GM21360 (cell line): ENCODE measurements around the gene CERS3.
"Not testable (repeated sequence)": the region's sequence is repeated elsewhere in the genome, so short reads cannot be mapped to it uniquely, and the experiment has no call there.

ENCODE experiments used
- ATAC-seq: cut with Tn5 transposase; IDR thresholded peaks from one replicate; pipeline ENCODE4 v1.9.1; 2021; ENCODE audit warnings: mild to moderate bottlenecking, moderate library complexity; ENCODE audit not compliant: unreplicated experiment

Gene CERS3

DNA sequence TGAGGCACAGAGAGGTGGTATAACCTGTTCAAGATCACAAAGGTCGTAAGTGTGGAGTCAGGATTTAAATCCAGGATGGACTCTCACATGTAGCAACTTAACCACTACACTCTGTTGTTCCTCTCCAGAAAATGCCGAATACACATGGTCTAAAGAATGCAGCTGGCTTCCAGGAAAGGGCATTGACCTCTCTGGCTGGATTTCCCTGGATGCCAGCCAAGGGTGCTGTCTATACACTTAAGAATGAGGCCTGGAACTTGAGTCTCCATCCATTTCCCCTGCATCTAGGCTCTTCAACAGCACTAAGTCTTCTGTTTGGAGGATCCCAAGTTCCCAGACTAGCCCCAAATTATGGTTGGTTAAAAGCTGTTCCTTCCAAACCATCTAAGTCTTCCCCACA lies 60.5 kb downstream of the CERS3 start:
- no peak for ATAC-seq

DNA sequence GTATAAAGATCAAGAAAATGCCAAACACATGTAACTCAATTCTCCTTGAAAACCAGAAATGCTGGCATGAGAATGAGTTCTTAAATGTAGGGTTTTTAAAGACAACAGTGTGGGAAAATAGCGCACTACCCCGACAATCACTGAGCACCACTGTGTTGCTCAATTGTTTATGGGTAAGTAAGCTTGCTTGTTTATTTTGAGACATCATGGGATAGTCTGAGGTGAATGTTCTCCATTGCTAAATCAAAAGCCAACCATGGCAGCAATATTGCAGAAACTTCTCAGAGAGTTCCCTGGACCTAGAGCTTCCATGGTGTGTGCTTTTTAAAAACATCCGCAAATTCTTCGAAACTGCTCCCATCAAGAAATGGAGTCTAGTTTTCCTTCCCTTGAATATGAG lies 62.7 kb downstream of the CERS3 start:
- ATAC-seq = no peak

DNA sequence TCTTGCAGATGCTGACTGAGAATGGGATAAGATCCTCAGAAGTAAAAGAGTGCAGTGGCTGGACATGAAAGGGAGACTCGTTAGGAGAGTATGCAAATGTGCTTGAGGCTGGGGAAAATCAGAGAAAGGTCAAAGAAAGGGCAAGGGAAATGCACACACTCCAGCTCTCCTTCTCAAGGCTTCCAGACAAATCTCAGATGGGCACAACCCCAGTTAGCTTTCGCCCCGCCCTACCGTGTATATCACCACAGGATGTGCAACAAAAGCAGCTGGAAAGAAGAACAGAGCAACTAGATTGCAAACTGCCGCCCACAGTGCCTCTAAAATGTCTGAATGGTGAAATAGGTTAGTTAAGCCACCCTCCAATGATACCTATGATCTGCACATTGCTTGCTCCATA lies 63.9 kb downstream of the CERS3 start:
- peak; percentile 56 for ATAC-seq

DNA sequence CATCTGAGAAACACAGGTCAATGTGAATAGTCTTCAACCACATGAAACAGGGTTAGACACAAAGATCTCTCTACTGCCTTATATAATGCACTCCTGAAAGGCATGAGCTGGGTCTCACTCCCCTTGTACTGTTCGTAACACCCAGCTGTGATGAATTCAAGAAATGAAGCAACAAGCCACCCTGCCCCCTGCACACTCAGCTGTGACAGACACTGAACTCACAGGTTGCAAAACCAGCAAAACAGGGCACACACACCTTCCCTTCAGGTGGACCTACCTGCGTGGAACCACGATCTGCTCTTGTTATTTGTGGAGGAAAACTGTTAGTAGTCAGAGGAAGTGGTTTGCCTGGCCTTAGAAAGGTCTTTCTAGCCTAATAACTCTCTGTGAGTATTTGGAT lies 64.5 kb downstream of the CERS3 start:
- no peak for ATAC-seq

DNA sequence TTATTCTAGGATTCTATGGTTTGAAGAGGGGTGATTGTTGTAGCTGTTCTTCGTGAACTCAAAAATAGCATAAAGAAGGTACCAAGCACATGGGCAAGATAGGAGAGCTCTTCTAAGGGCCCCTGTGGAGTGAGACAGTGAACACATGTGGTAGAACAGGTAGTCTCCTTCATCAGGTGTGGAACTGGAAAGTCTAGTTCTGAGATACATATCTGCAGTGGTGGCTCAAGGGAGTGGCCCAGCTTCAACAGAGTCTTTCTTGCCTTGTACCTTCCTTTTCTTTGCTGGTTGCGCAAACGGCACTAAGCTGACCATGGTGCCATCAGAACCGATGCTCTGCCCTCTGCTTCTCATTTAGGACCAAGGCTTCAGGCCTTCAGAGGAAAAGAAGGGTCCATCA lies 65.2 kb downstream of the CERS3 start:
- ATAC-seq = no peak

DNA sequence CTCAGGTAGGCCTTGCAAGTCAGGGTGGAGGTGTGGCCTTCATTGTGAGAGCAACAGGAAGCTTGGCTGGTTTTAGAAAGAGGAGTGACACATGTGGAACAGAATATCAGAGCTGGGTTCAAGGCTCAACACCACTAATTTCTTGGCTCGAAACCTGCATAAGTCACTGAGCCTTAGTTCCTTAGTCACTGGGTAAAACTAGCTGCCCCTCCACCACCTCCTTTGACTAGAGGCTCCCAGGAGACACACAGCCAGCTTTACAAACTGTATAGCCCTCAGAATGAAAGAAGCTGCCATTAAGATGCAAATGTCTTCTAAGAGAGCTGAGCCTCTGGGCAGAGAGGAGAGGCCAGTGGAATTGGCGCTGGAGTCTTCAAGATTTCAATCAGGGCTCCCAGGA lies 67.7 kb downstream of the CERS3 start:
- ATAC-seq = peak; percentile 67

DNA sequence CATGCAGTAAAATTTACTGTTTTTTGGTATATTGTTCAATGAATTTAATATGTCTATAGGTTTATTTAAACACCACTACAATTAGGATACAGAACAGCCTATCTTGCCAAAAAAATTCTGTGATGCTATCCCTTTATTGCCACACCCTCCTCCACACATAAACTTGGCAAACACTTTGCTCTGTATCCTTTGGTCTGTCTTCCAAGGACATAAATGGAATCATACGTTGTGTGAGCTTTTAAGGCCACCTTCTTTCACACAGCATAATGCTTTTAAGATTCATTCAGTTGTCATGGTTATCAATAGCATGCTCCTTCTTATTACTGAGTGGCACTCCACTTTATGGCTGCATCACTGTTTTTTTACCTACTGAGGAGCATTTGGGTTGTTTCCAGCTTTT lies 71.5 kb downstream of the CERS3 start:
- ATAC-seq = no peak

DNA sequence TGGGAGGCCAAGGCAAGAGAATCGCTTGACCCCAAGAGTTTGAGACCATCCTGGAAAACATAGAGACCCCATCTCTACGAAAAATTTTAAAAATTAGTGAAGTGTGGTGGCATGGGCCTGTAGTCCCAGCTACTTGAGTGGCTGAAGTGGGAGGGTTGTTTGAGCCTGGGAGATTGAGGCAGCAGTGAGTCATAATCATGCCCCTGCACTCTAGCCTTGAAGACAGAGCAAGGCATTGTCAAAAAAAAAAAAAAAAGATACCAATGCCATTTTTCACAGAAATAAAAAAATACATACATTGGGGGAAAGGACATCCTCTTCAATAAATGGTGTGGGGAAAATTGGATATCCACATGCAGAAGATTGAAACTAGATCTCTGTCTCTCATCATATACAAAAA lies 74.6 kb downstream of the CERS3 start:
- no peak for ATAC-seq

DNA sequence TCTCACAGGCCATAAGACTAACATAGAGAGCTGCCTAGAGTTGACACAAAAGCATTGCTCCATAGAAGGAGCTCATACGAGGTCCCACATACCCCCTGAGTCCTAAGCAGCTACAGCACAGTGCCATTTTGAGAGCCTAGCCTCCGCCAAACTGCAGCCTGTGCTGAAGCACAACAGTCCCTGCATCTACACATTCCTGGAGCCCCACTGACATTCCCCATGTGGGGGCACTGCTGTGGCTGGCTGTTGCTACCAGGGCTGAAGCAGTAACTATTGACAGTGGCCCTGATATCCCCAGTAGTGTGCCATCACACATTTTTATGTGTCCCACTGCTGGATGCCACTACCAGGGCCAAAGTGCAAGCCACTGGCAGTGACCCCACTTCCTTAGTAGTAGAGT lies 80.3 kb downstream of the CERS3 start:
- ATAC-seq = no peak

DNA sequence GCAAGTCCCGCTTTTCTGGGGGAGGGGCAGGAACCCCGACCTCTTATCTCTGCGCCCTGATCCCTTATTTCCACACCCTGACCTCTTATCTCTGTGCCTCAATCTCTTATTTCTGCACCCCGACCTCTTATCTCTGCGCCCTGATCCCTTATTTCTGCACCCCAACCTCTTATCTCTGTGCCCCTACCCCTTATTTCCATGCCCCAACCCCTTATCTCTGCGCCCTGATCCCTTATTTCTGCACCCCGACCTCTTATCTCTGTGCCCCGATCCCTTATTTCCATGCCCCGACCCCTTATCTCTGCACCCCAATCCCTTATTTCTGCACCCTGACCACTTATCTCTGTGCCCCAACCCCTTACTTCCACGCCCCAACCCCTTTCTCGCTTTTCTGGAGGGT lies 87.7 kb downstream of the CERS3 start:
- not testable (repeated sequence) for ATAC-seq

DNA sequence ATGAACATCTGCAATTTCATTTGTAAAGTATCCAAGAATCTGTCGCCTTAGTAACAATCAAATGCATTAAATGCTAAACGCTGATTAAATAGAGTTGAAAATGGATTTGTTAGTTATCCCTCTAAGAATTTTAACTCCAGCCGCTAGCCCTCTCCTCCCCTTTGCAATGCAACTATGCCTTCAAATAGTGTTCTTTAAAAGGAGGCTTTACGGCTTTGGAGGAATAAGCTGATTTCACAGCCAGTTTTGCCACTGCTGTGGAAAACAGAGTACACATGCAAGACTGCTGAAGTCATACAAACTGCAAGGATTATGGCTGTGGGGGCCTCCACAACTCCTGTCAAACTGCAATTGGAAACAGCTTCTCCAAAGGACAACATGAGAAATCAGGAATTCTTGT lies 89.2 kb downstream of the CERS3 start:
- ATAC-seq = no peak

DNA sequence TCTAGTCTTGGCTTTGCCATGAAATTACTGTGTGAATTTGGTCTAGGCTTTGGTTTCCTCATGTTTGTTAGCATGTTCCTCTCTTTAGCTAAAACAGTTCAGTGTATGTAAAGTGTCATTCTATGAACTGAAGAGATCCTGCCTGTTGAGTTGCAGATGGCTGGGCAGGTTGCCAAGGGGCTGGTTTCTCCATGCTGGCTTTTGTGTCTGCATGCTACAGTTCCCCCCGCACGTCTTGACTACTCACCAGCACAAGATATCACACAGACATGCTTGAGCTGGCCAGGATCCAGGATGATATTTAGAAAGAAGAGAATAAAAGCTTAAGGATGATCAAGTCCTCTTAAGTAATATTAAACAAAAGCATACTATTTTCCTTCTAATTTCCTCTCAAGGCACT lies 90.2 kb downstream of the CERS3 start:
- no peak for ATAC-seq

DNA sequence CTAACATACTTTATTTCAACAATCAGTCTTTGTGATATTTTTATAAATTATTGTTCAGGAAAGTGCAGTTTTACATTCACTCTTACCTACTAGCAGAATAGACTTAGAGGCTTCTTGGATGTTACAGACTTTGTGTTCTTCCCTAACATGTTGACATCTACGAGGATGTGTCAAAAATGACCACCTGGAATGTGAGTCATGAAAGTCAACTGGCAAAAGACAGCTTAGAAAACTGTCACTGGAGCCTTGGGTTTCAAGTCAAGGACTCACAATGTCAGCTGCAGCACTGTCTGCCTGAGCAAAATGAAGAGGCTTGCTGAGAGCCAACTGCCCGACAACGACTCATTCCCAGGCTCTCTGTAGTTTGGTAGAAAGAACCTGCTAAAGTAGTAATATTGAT lies 91.5 kb downstream of the CERS3 start:
- no peak for ATAC-seq

DNA sequence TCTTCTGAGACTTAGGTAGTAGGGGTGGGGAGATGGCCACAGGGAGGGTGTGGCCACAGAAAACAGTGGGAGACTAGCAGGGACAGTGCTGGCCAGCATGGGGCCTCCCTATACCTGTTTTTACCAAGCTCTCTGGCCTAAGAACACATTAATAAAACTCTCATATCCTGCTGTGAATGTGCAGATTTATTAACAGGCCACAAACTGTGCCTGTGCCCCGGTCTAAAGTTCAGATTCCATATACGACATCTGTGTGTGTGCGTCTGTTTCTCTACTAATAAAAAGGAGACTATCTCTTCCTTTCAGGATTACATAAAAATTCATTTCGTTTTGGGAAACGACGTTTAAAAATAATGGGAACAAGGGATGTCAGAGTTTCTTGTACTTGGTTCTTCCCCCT lies 94.2 kb downstream of the CERS3 start:
- ATAC-seq = no peak

DNA sequence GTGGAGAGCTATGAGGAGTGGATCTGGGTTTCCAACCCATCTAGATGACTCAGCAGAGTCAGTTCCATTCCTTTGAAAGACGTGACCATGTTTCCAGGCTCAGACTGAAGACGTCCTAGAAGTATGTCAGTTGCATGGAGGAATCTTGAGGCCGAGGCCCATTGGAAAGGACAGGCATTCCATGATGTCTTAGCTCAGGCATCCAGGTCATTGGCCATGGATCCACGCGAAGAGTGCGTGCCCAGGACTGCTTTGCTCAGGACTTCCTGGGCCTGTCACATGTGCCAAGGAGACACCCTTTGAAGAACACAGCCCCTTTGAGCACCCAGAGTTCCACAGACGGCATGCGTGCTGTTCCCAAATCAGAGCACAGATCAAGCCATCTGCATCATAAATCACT lies 94.7 kb downstream of the CERS3 start:
- ATAC-seq = no peak

DNA sequence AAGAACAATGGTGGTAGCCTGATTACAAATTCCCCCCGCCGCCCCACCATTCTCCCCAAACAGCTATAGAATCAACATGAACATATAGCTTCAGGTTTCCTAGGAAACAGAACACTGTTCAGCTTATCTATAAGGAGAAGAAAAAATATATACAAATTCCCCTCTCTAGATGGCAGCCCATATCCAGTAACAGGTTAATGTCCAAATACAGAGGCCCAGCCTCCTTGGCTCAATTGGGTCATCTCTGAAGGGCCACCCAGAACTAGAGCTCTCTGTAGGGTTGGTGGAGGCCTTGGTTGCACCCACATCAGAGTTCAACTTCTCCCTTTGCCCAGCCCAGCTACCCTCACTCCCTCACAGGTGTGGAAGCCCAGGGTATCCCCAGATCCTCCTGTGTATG lies 95.4 kb downstream of the CERS3 start:
- no peak for ATAC-seq

DNA sequence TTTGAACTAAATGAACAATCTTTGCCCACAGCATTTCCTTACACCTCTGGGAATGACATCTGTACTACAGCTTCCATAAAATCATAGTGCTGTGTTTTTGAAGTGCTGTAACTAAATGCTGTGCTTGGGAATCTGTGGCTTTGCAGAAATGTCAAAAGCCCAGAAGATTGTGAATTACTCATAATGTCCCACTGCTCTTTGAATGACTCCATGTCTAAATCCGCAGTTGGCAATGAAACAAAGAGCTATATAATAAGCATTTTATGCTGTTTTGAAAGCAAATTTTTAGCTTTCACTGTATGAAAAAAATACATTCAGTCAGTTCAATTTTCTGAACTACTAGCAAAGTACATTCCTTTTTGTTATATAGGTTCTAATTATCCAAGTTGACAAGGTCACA lies 98.3 kb downstream of the CERS3 start:
- no peak for ATAC-seq

DNA sequence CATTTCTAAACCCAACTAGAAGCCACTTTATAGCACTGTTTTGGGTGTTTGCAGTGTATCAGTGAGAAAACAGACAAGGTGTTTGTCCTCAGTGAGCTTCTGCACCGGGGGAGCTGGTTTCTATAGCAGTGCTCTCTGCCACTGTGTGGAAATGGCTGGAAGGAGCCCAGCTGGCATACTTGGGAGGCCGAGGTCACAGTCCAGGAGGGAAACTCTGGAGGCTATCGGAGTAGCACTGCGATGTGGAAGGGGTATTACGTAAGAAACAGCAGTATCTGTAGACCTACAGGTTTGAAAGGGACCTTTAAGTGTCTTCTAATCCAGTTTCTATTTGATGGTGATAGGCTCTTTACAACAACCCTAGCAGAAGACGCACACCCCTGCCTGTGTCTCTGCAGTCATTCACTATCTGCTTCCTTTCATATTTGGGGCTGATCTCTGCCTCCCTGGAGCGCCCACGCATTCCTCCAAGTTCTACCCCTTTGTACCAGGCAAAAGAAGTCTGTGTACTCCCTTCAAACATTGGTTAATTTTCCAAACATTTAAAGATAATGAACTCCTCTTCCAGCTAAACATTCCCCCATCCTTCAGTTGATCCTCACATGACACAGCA lies 99.5 kb downstream of the CERS3 start:
- ATAC-seq = no peak

DNA sequence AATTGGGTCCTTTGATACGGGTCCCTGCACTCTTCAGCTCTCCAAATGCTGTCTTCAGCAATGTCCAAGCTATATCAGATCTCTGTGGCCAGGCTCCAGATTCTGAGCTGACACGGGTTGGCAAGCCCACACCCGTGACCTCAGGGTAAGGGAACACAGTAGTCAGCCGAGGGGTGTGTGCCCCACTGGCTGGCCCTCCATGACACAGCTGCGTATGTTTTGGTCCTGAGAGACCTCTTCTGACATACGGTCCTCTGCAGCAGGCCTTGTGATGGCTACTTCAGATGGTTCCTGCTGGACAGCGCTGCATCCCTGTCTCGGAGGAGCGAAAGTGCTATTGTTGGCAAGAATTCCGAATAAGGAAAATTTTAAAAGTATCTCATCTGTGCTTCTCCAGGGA lies 101.8 kb downstream of the CERS3 start:
- no peak for ATAC-seq

DNA sequence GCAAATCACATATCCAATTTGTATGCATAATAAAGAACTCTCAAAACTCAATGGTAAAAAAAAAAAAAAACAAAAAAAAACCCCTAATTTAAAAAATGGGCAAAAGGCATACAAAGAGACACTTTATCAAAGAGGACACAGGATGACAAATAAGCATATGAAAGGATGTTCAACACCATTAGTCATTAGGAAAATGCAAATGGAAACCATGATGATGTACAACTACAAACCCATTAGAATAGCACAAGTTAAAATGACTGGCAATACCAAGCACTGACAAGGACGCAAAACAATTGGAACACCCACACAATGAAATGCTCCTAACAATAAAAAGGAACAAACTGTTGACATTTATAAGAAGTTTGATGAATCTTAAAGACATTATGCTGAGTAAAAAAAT lies 123.6 kb downstream of the CERS3 start:
- ATAC-seq = no peak

DNA sequence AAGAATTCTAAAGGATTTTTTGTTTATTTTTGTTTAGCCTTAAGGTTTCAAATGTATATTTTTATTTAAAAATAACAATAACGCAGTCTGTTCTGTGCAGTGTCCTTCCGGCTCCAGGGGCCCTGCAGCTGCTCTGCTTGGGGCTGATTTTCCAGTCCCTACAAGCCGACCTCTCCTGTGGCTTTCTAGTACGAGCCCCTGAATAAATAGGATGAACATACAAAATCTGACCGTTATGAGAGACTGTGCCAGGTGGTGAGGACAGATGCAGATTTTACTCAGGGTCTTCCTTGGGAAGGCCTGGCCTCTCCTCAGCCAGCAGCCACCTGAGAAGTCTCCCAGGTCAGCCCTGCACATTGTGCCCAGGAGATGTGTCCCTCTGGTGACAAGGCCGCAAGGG lies 127.8 kb downstream of the CERS3 start:
- no peak for ATAC-seq

DNA sequence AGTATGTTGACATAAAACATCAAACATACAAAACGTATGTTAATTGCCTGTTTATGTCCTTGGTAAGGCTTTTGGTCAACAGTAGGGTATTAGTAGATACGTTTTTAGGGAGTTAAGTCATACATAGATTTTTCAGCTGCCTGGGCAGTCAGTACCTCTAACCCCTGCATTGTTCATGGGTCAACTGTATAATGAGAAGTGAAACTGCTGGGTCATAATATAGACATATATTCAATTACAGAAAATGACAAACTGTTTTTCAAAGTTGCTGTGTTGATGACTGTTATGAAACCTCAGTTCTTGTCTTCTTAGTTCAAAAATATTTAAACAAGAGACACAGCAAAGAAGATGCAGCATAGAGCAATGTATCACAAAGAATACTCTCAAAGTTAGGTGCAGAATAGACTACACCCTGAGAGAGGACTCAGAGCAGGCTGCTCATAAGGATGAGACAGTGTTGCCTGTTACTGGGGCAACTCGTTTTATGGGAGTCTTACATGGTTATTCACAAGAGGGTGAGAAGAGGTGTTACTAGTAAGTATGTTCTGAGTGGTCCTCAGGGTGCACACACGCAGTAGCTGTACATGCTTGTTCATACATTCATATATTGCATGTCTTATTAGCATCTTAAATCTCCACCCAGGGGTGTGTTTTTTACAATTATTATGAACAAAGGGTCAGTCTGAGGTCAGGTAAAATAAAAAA lies 133.9 kb downstream of the CERS3 start:
- no peak for ATAC-seq

DNA sequence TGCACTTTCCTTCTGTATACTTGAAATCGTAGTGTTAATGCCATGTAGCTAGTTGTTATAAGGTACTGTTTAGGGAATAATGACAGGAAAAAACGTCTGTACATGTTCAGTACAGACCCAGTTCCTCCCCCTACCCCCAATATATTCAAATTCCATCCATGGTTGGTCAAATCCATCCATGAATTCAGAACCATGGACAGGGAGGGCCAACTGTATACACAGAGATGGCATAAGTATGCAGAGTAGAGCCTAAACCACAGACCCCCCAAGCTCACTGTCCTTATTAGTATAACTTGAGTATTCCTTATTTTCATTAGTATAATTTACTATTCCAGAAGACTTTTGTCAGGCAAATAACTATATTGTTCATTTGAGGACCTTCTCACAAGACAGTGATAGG lies 135.7 kb downstream of the CERS3 start:
- ATAC-seq = no peak
